GM18870 (cell line): ENCODE data around the gene TMEM79.

Source experiments
- ATAC-seq: cut with Tn5 transposase; IDR thresholded peaks from one replicate; pipeline ENCODE4 v1.9.1; 2021; ENCODE audit warnings: moderate library complexity; ENCODE audit not compliant: unreplicated experiment

Gene TMEM79

DNA sequence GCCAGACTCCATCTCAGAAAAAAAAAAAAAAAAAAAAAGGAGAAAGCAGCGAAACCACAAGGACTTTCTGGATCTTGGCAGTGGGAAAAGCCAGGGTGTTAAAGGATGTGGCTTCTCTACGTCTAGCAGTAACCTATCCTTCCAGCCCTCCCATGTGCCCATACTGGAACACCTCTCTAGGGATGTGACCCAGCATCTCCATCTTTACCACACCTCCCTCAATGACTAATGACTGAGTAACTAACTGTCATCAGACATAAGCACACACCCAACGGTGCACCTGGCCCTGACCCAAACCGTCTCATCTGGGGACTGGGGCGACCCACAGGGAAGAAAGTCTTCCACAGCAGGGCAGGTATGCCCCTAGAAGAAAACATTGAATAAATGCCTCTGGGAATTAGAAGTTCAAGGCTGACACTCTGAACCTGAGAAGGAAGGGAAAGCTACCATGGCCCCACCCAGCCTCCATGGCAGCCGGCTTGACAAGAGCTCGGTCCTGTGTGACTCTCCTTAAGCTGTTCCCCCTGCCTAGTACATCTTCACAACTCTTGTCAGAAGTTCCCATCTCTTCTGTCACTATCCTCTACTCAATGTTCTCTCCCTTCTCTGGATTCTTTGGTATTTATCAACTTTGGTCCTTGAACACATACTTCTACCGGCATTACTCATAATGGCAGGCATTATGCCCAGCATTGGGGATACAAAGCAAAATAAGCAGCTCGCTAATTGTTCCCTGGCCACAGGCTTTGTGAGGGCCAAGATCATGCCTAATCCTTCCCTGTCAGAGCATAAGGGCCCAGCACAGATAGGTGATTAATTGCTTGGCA lies 21.5 kb upstream of the TMEM79 start:
- no peak for ATAC-seq

DNA sequence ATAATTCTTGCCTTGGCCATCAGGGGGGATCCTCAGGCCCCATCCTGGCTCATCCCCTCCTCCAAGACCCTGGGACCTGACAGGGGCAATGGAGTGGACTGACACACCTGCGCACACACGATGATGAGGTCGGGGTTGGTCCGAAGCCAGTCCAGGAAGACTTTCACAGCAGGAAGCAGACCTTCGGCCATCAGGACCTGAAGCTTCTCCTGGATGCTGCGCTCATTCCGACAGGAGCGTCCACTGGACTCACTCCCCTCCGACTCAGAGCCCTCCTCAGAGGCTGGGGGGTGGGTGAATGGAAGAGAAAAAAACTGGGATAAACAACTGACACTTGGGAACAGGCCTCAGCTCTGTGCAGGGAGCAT lies 20.9 kb upstream of the TMEM79 start:
- no peak for ATAC-seq

DNA sequence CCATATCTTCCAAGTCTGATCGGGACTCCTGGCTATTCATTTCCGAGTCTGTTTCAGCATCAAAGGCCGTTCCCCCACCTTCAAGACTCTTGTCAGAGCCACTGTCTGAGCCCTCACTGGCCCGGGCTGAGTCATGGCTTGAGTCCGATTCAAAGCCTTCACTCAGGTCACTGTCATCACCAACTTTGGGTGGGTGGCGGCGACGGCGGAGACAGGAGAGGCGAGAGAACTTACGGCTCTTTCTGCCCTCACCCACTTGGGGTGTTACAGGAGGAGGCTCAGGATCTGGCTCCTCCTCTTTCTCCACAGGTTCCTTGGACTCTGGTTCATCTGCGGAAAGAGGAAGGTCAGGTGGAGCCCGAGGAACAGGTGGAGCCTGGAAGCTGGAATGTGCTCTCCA lies 18.1 kb upstream of the TMEM79 start:
- ATAC-seq: no peak

DNA sequence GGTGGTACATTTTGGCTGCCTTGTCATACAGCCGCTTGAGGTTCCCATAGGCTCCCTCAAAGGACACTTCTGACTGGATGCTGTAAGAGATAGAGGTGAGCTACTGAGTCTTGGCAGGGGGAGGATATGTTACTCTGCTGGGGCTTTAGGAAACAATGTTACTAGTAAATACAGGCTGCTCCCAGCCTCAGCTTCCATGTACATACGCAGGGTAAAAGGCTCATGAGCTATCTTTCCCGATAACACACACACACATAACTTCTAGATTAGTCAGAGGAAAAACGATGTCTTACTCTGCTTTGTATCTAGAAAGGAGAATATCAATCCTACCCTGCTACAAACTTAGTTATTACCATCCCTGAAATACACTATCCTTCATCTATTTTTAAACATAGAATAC lies 15.8 kb upstream of the TMEM79 start:
- ATAC-seq: no peak

DNA sequence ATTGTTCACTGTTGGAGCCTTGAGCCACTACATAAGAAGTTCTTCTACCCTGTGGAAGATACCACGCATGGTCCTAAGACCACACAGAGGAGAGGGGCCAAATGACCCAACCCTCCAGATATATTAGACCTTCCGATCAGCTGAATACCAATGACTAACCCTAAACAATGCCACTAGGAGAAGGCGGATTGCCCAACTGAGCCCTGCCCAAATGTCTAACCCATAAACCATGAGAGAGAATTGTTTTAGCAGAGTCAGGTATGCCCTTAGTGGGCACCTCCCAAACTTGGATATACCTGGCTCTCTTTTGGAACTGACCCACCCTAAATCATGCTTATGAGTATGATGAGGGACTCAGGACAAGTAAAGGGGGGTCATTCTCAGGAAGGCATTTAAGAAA lies 13.8 kb upstream of the TMEM79 start:
- ATAC-seq: no peak

DNA sequence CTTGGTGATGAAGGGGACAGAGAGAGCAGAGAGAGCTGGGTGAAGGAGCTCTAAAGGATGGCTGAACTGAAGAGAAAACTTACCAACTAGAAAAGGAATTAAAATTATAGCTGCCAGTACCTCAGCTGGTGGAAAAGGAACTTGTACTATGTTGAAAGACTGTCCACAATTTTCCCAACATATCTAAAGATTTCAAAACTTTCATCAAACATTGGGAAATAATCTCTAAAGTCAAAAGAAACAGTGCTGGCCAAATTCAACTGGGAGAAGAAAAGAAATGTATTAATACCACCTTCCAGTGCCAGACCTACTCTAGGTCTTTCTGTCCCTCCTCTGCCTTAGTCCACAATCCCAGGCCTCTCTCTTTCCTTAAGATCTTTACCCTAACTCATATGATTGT lies 7.6 kb upstream of the TMEM79 start:
- ATAC-seq: no peak

DNA sequence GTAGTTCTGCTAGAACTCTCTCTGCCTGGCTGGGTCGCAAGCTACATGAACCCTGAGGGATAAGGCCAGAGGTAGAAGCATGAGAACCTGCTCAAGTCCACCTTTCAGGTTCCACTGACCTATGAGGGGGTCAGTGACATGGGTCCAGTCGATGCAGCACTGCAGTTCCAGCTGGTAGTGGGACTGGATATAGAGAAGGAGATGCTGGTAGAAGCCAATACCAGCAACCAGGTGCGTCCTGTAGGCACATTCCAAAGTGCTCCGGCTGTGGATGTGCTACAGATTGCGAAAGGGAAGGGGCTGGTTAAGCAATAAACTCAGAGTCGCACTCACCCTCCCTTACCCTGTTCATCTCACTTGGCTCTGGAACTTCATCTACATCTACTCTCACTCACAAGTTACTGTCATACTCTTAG lies 7.2 kb upstream of the TMEM79 start:
- no peak for ATAC-seq

DNA sequence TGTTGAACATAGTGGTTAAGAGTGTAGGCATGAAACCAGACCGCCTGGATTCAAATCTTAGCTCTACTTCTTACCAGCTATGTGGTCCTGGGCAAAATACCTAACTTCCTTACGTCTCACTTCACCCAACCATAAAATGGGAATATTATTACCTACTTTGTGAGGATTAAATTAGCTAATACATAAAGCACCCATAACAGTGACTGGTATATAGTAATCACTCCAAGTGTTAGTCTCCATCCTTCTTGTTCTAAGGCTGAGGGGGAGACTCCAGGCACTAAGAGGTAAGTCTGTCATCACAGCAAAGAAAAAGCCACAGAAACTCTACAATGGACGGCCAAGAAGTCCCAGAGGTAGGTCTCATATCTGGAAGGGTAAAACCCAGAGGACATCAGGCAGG lies 4.3 kb upstream of the TMEM79 start:
- no peak for ATAC-seq

DNA sequence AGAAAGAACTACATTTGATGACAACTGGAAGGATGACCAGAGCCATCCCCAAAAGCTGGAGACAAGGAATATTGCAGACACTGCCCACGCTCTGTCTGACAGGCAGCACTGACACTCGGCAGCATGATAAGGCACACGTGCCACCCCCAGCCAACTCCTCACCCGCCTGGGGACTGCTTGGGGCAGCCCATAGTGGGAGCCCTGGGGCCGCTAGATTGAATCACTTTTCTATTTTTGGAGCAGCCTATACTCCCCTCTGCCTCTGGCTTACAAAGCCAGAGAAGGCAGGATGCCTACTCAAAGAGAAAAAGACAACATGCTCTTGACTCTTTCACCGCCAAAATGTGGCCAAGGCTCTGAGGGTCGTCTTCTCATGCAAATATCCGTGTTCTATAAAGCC lies 2.8 kb upstream of the TMEM79 start:
- no peak for ATAC-seq

DNA sequence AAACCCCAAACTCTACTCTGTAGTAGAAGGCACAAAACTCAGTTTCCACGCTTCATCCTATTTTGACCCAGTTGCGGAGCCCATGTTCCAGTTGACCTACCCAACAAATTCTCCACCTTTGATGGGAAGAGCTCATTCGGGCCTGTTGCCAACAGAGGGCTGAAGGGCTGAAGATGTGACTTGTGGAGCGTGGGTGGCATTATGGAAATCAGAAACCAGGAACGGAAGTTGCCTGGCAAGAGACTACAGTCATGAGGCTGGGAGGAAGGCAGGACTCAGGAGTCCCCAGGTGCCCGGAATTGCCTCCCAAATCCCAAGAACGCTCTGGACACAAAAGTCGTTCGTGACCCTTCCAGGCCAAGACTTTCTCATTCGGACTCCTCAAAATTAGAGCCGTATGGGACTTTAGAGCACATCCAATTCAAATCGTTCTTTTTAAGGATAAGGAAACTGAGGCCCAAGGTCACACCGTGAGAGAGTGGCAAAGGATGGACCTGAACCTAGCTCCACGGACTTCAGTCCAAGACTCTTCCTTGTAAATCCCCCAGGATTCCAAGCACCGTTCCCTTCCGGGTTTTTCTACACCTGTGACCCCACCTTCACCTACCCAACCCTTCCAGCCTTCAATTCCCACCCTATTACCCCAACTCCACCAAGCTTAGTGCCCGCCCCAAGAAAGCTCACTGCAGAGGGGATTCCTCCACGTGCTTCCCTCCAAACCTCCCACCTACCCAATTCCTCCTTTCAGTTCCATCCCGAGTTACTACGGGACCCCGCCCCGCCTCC lies 2.2 kb upstream of the TMEM79 start:
- no peak for ATAC-seq

DNA sequence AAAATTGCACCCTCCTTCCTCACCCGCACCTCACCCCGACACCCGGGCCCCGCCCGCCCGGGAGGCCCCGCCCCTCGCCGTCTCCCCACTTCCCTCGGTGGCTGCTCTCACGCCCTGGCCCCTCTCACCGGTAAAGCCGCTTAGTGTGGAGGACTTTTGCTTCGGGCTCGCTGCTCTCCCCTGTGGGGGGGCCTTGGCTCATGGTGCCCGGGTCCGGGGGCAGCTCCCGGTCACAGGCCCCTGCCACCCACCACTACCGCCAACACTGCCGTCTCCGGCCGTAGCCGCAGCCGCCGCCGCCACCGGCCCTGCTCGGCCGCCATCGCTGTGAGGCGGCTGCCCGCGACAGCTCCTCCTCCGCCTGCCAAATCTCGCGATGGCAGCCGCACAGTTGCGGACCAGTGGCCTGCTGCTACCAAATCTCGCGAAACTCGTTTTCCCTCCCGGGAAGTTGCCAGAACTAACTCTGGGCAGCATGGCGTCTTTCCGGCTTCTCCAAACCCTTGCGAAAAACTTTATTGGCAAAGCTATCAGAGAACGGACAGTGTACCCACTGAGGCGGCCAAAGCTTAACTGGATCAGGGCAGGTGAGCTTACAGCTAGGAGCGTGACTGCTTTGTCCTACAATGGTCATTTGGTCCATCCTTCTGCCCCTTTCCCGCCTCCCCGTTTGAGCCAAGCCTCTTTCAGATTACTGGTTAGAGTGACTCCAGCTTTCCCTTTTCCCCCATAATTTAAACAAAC lies 1.5 kb upstream of the TMEM79 start, which contains the start of gene SMG5:
Gene SMG5 (minus strand): TSS at position 347 of the 744 bp plus-strand sequence. CDS start 145 bp downstream, at position 202.
- ATAC-seq: peak; percentile 66

DNA sequence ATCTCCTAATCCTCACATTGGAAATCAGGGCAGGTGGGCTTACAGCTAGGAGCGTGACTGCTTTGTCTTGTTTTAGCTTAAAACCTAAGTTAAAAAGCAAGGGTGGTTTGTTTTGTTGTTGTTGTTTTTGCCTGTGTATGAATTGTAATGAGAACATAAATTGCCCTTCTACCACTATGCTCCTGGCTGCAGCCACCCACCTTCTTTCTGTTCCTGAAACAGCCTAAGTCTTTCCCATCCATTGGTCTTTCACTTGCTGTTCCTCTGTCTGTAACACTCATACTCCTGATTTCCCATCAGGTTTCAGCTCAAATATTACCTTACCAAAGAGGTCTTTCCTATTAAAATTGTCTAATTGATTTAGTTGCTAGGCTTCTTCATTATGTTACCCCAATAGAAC lies 604 bp upstream of the TMEM79 start:
- no peak for ATAC-seq

DNA sequence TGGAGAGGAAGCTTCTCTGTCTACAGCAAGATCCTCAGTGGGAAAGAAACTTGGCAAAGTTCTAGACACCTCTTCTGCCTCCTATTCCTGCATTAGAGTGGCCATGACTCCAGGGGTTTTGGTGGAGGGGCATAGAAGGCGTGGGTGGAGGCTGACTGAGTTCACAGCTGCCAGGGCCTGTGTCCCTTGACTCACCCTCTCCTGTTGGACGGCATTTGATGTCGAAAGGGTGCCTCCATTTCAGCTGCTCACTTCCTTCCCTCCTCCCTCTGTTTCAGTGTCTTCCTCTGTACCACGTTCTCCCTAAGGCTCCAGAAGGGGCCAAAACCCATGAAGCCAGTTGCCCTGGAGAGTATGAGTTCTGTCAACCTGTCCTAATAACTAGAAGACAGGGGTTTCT lies 632 bp downstream of the TMEM79 start:
- no peak for ATAC-seq

DNA sequence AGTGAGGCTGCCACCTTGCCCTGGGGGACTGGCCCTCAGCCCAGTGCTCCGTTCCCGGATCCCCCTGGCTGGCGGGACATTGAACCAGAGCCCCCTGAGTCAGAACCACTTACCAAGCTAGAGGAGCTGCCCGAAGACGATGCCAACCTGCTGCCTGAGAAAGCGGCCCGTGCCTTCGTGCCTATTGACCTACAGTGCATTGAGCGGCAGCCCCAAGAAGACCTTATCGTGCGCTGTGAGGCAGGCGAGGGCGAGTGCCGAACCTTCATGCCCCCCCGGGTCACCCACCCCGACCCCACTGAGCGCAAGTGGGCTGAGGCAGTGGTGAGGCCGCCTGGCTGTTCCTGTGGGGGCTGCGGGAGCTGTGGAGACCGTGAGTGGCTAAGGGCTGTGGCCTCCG lies 1.3 kb downstream of the TMEM79 start:
- ATAC-seq: no peak

DNA sequence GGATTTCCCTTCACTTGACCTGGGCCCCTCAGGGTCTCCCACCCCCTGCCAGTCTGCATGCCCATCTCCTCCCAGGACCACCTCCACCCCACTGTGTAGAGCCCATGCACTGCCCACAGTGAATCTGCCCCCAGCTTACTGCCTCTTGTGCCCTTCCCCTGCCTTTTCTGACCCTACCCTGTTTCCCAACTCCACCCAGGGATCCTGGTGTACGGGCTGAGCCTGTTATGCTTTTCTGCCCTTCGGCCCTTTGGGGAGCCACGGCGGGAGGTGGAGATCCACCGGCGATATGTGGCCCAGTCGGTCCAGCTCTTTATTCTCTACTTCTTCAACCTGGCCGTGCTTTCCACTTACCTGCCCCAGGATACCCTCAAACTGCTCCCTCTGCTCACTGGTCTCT lies 1.9 kb downstream of the TMEM79 start:
- no peak for ATAC-seq

DNA sequence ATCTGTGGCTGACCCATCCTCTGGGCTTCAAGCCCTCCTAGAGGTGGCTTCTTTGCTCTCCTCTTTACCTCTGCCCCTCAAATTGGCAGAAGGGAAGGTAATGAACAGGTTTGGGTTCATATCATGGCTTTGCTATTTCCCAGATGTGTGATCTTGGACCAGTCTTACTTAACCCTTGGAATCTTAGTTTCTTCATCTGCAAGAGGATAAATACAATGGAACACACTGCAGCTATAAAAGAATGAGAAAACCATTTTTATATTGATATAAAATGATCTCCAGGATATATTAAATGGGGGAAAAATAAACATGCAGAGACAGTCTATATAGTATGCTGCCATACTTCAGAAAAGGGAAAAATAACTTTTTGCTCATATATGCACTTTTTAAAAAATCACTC lies 5.7 kb downstream of the TMEM79 start:
- ATAC-seq: no peak

DNA sequence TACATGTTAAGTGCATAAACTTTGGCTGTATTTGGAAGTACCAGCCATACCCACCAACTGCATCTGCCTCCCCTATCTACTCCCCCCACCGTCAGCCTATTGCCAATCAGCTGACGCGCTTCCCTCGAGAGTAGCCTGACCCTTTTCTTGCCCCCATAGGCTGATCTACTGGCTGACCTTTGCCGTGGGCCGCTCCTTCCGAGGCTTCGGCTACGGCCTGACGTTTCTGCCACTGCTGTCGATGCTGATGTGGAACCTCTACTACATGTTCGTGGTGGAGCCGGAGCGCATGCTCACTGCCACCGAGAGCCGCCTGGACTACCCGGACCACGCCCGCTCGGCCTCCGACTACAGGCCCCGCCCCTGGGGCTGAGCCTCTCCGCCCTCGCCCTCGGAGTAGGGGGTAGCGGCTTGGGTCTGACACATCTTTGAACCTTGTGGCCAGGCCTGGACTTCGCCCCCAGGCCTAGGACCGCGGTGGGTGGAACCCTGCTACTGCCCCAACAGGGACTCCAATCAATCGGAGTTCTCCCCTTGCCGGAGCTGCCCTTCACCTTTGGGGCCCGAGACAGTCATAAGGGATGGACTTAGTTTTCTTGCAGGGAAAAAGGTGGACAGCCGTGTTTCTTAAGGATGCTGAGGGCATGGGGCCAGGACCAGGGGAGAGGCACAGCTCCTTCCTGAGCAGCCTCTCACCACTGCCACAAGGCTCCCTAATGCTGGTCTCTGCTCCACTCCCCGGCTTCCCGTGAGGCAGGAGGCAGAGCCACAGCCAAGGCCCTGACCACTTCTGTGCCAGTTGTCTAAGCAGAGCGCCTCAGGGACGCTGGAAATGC lies 7.3 kb downstream of the TMEM79 start:
- no peak for ATAC-seq

DNA sequence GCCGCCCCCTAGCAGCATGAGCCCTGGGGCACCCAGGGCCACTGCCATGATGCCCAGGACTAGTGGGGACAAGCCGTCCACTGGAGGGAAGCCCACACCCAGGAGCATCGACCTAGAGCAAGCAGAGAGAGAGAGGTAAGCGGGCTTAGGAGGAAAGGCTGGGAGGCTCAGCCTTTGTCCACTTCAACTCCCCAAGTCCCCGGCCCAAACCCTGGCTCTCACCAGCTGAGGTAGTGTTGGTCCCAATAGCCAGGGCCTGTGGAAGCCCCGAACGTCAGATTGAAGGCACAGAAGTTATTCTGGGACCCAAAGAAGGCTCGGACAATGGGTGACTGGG lies 8.9 kb downstream of the TMEM79 start:
- ATAC-seq: no peak

DNA sequence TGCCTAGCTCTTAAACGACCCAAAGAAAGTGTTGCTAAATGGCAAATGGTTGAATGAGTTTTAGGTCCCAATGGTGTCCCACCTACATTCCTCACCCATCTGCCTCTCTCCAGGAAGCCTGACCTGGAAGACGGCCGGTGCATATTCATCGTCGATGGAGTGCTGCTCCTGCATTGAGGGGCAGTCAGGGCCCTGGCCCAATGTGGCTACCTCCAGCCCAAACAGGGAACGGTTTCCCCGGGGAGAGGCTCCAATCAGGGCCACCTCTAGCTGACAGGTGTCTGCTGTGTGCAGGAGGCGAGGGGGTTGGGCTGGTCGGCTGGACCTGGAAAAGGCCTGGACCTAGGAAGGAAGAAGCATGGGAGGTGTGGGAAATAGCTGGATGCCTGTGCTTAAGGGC lies 9.8 kb downstream of the TMEM79 start:
- no peak for ATAC-seq

DNA sequence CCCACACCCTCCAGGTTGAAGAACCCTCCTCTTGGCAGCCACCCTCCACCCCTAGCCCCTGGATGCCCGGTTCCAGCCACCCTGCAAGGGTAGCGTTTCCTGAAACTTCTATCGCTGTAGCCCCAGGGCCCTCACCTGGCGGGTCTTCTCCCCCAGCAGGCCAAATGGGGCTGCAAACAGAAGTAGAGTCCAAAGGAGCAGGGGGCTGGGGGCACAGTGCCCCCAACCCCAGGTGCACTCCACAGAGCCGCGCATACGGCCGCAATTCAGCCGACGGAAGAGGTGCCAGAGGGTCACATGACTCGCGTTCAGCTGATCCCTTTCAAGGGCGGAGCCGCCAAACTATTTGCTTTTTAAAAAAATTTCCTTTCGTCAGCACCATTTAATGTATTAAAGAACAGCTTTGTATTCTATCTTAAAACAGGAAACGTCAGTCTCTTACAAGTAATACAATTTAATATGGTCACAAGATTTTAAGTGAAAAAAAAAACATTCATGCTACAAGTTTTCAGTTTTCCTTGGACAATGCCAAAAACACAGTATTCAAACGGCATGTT lies 11.3 kb downstream of the TMEM79 start, which contains the start of gene GLMP:
Gene GLMP (minus strand): TSS at position 289 of the 557 bp plus-strand sequence. CDS start 34 bp downstream, at position 255.
- no peak for ATAC-seq
